Amniotic stem cell (primary cell): Measurements from ENCODE around the gene CDX1.
A peak's percentile ranks its signal among the peaks of the same experiment; 100 is the strongest.

ENCODE experiments used
- DNase-seq: peaks from one replicate; lab custom pipeline; 2025; lab: John Stamatoyannopoulos, UW

Gene CDX1

DNA sequence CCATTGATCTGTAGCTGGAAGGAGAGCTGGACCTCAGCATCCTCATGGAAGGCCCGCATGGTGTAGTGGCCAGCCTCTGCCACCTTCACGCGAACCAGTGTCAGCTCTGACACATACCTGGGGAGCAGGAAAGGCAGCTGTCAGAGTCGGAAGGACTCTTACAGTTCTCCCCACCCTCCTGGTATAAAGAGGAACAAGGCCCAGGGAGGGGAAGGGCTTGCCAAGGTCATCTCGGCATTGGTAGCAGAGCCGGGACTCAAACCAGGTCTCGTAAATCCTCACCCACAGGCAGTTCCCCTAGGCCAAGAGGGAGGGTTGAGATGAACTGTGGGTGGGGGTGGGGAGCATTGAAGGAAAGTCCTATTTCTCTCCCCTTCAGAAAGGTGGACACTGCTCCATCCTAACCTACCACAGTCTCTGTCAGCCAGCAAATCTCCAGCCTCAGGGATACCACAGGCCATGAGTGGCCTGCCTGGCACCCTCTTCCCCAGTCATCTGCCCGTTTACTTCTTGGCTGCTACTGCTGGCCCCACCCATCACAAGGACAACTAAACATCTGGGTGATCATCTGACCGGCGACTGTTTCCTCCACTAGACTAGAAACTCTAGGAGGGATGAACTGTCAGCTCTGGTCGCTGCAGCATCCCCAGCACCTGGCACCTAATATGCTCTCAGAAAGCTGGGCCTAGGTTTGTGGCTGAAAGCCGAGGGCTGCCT lies 34.4 kb upstream of the CDX1 start:
- no peak for DNase-seq

DNA sequence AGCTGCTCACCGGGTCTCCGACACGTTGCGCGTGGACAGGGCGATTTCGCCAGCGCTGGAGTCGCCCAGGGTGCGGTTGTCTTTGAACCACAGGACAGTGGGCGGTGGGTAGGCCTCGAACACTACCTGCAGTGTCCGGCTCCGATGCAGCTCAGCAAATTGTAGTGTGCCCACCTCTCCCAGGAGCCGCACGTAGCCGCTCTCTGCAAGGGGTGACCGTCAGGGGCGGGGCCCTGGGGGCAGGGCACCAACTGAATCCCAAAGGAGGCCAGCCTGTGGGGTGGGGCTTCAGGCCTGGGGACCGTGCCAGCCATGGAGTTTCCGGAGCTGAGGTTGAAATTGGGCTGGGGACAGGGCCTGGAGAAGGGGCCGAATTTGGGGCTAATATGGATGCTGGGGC lies 33.8 kb upstream of the CDX1 start:
- no peak for DNase-seq

DNA sequence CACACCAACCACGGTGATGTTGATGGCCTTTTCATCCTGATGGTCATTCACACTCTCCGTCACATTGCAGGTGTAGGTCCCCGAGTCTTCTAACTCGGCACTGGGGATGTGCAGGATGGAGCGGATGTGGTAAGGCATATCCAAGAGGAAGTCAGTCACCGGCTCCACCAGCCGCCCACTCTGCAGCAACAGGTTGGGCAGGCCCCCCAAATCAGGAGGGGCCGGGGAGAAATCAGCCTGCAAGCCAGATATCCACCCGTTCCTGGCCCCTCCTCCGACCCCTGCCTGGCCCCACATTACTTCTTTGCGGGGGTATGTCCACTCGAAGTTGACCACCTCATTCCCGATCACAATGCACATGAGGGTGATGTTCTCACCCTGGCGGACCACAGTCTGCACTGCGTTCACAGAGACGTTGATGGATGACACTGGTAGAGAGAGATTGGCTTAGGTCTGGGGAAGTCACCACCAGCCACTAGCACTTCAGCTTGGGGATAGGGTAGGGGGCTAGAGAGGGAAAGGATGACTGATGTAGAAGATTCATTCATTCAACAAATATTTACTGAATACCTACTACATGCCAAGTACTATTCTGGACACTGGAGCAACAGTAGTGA lies 32.9 kb upstream of the CDX1 start:
- DNase-seq: no peak

DNA sequence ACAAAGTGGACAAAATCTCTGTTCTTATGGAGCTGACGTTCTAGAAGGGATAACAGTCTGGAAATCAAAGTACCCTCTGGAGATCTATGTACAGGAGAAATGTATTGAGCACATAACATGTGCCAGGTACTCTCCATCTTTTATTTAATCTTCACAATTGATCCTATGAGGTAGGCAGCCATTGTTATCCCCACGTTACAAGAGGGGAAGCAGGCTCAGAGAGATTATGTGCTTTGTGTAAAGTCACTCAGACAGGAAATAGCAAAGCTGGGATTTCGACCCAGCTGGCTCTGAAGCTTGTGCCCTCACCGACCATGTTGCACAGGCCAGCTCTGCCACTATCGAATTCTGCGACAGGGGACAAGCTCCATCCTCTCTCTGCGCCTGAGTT lies 32.4 kb upstream of the CDX1 start:
- no peak for DNase-seq

DNA sequence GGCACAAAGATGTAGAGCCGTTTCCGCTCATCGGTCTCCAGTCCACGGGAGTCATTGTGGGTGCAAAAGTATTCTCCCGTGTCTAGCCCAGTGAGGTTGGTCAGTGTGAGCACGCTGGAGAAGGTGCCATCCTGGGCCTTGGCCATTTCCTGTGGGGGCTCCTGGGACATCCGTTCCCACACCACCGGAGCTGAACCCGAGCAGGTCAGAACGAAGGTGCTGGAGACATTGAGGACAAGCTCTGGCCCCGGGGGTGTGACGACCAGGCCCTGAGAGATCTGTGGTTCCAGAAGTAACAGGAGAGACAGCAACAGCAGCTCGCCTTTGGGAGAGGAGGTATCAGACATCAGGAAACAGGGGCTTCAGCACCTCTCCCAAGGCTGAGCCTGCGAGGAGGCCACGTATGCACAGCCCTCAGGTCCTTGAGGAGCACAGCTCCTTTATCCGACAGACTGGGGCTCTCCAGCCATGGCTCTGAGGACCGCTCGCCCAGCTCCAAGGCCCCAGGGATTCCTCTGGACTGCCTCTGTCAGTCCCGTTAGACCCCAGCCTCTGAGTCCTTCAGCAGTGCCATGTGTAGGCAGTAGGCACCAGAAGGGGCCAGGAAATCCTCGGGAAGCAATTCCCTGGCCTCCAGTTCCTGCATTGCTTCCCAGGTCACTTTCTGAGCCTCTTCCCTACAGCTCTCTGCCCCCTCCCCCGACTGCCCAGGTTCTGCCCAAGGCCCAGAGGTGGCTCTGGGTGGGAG lies 30.8 kb upstream of the CDX1 start:
- no peak for DNase-seq

DNA sequence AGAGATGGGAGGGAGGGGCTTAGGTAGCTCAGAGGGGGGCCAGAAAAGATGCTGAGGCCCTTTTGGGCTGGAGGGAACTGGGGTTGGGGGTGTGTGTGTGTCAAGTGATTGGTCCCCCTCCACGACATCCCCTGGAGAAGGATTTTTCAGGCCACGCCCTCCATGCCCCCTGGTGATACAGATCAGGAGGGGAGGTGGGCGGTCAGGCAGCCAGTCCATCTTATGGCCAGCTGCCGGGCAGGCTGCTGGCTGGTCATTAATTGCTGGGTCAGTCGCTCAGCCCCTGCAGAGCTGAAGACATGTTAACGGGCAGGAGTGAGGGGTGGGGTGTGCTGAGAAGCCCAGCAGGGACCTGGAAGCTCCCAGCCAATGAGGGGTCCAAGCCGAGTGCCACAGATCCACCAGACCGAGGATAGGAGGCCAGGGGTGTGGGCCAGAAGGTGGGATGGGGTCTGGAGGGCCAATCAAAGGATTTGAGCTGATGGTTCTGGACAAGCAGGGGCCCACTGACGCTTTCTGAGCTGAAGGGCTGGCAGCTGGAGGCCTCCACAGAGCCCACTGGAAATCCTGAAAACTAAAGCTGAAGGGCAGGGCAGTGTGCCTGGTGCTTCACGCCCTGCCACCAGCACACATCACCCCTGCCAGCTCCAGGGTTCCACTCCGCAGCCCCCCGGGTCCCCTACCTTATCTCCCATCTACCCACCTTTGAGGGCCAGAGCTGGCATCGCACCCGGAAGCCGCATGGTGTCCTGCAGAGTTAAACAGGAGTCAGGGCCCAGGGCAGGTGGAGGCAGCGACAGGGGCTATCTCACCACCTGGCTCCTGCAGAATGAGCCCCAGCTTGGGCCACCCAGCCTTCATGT lies 30.0 kb upstream of the CDX1 start:
- no peak for DNase-seq

DNA sequence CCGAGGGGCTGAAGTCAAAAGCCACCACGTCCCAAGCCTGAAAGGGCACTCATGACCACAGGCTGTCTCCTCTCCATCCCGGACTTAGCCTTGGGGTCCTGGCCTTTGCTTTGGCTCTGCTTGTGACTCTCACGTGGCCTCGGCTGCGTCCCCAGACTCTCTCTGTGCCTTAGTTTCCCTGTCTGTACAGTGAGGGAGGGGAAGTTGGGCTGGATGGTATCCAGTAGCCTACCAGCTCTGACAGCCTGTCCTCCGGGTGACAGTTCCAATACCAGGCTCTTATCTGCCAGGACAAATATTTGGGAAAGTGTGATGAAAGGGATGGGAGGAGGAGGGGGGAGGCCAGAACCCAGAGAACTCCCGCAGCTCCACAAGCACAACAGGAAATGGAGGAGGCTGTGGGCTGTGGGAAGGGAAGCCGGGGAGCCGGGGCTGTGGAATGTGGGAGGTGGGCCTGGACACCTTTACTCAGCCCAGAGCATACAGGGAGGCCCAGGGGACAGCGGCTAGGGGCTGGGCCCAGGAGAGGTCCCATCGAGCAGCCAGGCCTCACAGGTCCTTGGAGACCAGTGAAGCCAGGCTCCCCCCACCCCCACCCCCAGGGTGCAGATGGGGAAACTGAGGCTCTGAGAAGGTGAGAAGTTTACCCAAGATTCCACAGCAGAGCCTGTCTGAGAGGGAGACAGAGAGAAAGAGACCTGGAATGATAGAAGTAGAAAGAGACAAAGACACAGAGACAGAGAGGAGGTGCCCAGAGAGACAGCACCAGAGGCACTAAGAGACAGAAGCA lies 29.2 kb upstream of the CDX1 start:
- DNase-seq: no peak

DNA sequence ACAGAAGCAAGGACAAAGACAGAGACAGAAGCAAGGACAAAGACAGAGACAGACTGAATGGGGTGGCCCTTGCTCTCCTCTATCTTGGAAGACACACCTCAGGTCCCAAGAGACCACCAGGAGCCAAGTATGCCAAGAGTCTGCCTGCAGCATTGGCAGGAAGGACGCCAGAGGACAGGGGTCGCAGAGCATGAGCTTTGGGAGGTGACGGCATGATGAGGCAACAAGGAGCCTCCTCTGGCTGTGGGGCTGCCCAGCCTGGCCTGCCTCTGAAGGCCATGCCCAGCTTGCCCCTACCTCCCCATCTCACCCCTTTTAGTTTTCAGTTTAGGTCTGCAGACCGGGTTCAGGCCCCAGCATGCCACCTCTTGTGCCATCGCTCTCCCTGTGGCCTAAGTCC lies 28.6 kb upstream of the CDX1 start:
- DNase-seq: no peak

DNA sequence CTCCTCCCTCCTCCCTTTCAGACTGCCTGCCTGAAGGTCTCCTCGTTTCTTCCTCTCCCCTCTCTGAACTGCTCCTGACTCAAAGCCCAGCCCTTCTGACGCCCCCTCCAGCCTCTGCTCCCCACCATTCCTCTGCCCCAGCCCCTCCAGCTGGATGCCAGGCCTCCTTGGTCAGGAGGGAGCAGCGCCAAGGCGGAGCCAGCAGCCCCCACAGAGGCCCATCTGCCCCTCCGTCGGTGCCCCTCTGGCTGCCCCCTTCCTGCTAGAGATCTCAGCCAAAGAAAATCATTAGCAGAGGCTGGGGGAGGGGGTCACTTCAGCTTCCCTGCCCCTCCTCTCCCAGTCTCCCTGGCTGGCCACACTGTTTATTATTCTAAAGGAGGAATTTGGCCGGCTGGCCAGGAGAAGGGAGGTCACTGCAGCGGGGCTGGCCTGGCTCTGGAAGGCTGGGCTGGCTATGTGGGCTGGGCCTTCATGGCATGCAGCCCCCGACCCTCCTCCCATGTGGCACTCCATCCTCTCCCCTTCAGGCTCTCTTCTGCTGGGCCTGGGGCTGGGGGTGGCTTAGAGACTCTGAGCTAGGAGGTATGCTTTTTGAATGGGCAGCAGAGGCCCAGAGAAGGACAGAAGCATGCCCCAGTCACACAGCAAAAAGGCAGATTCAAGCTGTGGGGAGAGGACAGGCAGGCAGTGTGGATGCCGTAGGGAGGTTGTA lies 27.9 kb upstream of the CDX1 start:
- peak; percentile 73 for DNase-seq

DNA sequence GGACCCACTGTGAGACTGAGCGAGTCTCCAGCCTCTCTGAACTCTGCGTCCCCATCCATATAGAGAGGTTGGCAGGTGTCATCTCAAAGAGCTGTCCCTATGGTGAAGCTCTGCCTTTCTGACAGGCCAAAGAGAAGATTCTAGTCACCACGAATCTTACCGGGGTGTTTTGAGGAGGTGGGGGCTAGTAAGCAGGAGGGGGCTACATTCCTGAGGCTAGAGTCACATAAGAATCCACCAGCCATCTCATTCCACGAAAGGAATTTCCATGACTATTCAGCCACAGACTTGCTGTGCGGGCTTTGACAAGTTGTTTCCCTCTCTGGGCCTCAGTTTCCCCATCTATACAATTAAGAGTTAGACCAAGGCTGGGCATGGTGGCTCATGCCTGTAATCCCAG lies 27.2 kb upstream of the CDX1 start:
- no peak for DNase-seq

DNA sequence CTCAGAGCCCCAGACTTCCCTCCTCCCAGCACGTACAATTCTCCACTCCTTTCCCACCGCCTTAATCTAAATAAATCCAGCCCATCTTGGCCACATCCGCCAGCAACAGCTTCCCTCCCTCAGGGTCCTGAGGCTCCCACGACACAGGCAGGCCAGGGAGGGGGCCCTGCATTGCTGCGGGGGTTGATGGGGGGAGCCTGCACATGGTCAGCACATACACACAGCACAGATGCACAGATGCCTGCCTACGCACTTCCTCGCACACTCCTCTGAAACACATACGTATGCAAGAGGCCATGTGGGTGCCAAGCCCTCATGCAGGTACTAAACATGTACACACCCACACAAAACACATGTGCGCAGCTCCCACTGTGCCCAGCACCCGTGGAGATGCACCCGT lies 25.7 kb upstream of the CDX1 start:
- no peak for DNase-seq

DNA sequence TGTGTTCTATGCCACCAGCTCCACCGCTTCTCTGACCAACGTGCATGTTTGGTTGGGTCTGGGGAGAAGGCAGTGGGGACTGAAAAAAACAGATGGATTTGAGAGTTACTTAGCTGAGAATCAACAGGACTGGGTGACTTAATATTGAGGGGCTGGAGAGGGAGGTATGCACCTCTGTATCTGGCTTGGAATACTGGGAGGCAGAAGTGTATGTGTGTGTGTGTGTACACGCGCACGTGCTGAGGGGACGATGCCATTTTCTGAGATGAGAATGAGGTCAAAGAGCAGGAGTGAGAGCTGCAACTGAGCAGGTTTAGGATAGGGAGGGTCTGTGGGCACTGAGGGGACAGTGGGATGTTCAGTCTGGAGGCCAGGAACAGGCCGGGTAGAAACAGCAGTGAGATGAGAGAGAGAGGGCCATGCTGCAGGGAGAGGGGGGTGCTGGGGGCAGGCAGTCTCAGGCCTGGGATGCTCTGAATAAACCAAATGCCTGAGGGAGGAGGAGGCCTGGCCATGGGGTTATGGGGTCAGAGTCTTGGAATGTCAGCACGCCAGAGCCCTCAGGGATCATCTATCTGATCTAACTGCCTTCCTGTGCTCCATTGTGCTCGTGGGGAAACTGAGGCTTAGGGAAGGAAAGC lies 24.9 kb upstream of the CDX1 start:
- DNase-seq: no peak

DNA sequence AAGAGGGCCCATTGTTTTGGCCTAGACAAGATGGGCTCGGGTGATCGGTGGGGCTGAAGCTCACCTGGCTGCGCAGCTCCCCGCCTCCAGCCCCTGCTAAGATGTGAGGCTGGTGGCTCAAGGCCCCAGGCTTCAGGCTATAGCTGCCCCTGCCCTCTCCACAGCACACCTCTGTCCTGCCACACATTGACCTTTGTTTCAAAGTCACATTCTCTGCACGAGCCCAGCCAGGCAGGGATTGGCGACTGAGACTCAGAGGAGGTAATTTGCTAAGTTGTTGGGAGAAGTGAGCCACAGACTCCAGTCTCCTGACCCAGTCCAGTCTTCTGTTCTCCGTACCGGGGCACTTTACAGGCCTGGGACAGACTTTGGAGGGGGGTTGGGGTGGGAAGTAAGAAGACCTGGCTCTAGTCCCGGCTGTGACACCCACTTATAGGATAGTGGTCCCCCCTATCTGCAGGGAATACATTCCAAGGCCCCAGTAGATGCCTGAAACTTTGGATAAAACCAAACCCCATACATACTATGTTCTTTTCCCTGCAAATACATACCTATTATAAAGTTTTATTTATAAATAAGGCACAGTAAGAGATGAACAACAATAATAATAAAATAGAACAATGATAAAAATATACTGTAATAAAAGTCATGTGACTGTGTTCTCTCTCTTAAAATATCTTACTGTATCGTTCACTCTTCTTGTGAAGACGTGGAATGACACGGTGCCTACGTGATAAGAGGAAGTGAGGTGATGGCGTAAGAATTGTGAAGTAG lies 24.2 kb upstream of the CDX1 start:
- DNase-seq: no peak

DNA sequence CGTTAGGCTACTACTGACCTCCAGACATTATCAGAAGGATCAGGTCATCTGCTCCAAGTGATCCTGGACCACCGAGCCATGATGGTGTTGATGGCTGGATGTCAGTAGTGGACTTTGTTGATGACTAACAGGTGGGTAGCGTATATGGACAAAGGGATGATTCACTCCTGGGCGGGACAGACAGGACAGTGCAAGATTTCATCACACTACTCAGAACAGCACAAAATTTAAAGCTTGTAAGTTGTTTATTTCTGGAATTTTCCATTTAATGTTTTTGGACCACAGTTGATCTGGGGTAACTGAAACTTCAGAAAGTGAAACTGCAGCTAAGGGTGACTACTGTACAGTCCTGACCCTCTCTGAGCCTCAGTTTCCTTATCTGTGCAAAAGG lies 23.6 kb upstream of the CDX1 start:
- peak; percentile 87 for DNase-seq

DNA sequence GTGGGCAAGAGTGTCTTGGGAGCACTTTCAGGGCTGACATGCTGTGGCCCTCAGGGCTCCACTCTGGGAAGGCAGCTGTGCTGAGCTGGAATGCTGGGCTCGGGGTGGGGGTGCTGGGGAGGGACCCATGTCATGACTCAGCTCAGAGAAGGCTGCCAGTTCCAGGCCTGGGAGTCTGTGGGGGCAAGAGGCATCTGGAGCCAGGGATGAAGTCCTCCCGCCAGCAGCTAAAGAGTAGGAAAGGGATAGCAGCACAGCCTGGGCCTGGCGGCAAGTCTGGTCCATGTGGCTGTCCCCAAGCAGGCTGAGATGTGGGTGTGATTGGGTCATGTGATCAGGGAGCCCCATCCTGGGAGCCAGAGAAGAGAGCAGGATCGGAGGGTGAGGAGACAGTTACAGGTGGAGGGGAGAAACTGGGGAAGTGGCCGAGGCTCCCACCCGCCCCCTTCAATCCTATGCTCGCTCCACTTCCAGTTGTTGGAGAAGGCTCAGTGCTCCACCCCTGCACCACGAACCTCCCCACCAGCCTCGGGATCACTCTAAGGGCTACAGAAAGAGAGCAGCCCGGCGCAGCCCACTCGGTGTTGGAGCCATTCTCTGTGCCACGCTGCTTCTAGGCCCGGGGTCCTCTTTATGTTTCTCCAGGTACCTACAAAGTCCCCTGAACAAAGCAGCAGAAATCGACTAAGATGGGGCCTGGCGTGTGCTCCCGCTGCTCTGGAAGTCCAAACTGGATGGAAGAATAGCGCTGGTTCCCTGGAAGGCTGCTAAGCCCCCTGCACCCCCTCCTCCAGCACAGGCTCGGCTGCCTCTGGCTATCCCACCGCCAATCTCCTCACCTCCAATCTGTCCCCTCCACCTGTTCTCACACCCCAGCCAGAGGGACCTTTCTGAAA lies 23.0 kb upstream of the CDX1 start:
- peak; percentile 87 for DNase-seq

DNA sequence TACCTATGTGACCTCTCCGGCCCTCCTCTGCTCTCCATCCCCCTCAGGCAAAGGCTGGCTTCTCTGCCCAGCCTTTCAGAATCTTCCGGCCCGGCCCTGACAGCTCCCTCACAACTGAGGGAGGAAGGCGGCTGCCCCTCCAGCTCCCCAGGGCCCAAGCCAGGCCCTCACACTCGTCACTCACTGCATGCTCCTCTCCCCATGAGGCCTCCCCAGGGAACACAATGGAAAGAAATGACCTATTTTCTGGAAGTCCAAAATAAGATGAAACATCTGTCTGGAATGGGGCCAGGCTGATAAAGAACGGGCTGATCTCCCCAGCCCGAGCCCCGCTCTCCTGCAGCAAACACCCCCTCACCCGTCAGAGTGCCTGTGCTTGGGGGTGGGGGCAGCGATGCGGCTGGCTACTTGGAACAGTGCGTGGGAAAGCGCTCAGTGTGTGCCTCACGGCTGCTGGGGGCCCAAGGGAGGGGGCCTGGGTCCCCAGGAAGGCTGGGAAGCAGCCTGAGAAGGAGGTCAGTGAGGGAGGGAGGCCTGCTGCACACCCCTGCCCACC lies 22.3 kb upstream of the CDX1 start:
- no peak for DNase-seq

DNA sequence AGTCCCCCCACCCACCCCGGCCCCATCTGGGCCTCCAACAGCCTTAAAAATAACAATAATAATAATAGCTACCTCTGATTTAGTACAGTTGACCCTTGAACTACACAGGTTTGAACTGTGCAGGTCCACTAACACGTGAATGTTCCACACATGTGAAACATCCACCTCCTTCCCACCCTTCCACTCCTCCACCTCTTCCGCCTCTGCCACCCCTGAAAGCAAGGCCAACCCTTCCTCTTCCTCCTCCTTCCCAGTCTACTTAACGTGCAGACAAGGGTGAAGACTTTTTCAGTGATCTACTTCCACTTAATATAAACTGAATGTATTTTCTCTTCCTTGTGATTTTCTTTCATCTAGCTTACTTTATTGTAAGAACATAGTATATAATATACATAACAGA lies 21.7 kb upstream of the CDX1 start:
- DNase-seq: no peak

DNA sequence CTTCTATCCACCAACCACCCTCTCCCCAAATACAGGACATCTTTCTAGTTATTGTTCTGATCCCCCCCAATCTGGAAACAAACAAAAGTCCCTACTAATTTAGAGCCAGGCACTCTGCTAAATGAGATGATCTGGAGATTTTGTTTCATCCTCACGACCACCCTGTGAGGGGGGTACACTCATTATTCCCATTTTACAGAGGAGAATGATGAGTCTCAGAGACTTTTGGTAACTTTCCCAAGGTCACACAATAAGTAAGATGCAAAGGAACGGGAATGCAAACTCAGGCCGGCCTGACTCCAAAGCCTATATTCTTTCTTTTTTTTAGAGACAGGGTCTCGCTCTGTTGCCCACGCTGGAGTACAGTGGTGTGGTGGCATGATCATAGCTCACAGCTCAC lies 20.3 kb upstream of the CDX1 start:
- DNase-seq: no peak
